AG10803 (cell line): ENCODE results near the gene FGFBP3.
"Not testable (repeated sequence)": the region's sequence is repeated elsewhere in the genome, so short reads cannot be mapped to it uniquely, and the experiment has no call there.

Source experiments
- DNase-seq: peaks from one replicate; pipeline ENCODE4 v3.0.0; 2010; ENCODE audit warnings: low read depth
- H3K4me3 ChIP-seq: 2 replicates; pipeline ENCODE4 v1.5.1; 2011; ENCODE audit warnings: mild to moderate bottlenecking, low read length, control low read depth
- TF ChIP-seq, protein P1 (sequence below): conservative IDR thresholded peaks from 2 replicates; pipeline ENCODE4 v1.5.1; 2011; ENCODE audit warnings: mild to moderate bottlenecking, low read length, control low read depth, inconsistent platforms

FGFBP3 gene

DNA sequence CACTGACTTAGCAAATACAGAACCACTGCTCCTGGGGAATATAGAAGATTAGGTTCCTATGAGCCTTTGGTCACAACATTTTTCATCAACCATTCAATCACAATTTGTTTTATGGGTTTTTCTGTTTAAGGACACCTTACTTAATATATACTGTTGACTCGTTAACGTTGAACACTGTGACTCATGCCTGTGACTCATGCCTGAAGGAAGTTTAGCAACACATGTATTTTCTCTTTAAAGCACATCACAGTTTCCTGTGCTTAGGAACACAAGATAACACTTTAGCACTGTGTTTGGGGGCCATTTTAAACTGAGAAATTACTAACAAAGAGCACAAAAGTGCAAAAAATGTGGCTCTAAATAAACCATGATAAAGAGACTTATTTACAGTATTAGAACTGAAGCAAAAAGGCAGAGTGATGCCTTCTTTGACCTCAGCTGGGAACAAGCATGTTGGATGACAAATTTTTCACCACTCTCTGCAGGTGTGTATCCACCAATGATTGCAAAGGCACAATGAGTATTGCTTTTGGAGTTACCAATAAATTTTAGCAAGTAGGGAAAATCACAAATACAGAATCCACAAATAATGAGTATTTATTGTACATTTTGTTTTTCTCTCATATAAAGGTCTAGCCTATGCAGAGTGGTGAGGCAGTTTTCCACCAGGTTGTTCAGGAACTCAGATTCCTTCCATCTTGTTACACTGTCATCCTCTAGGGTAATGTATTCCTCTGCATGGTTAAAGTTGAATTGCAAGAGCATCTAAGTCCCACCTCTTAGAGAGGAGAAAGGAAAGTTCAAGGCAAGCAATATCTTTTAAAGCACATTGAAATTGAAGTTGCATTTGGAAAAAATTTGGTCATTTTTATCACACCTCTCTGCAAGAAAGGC lies 7.3 kb downstream of the FGFBP3 start:
- TF ChIP-seq, protein P1, sequence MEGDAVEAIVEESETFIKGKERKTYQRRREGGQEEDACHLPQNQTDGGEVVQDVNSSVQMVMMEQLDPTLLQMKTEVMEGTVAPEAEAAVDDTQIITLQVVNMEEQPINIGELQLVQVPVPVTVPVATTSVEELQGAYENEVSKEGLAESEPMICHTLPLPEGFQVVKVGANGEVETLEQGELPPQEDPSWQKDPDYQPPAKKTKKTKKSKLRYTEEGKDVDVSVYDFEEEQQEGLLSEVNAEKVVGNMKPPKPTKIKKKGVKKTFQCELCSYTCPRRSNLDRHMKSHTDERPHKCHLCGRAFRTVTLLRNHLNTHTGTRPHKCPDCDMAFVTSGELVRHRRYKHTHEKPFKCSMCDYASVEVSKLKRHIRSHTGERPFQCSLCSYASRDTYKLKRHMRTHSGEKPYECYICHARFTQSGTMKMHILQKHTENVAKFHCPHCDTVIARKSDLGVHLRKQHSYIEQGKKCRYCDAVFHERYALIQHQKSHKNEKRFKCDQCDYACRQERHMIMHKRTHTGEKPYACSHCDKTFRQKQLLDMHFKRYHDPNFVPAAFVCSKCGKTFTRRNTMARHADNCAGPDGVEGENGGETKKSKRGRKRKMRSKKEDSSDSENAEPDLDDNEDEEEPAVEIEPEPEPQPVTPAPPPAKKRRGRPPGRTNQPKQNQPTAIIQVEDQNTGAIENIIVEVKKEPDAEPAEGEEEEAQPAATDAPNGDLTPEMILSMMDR: no peak
- DNase-seq: peak; percentile 81
- no peak overlapping the region for H3K4me3 ChIP-seq

- no peak for DNase-seq
- no peak overlapping the region for H3K4me3 ChIP-seq
- TF ChIP-seq, protein P1: no peak
Measured at GRCh38 chr10:91897421-91897820, 11.9 kb downstream of the FGFBP3 start.

- no peak overlapping the region for H3K4me3 ChIP-seq
- TF ChIP-seq, protein P1: no peak
- DNase-seq: no peak
Measured at GRCh38 chr10:91896212-91896756, 13.0 kb downstream of the FGFBP3 start.

DNA sequence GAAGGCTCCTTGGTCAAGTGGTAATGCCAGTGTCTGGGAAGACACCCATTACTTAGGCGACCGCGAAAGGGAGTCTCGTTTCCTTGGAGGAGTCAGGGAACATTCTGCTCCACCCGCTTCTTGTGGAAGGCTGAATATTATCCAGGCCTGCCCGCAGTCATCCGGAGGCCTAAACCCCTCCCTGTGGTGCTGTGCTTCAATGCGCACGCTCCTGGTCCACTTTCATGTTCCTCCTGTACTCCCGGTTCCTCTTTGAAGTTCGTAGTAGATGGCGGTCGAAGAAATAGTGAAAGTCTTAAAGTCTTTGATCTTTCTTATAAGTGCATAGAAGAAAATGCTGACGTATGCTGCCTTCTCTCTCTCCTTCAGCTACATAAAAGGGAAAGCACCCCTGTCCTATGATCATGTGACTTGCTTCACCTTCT lies 15.0 kb downstream of the FGFBP3 start:
- H3K4me3 ChIP-seq, DNase-seq: not testable (repeated sequence)

DNA sequence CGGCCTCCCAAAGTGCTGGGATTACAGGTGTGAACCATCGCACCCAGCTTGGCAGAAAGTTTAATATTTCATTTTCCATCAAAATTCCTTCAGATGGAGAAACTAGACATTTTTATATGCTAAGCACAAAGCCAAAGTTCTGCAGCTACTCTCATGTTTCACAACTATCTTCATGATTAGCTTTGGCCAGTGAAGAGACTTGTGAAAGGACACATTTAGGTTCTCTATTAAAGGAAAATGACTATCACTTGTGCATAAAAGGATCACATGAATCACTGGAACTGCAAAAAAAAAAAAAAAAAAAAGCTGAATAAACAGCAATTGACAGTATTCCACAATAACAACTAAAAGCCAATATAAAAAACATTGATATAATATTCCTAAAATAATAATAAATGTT lies 16.2 kb downstream of the FGFBP3 start:
- no peak overlapping the region for H3K4me3 ChIP-seq
- TF ChIP-seq, protein P1: no peak
- no peak for DNase-seq

GRCh38 chr10:91891125-91892001 lies 17.9 kb downstream of the FGFBP3 start:
- no peak overlapping the region for H3K4me3 ChIP-seq
- DNase-seq: peak; percentile 31
- TF ChIP-seq, protein P1: no peak
